Fibroblast of villous mesenchyme (primary cell): Measurements from ENCODE around the gene PDE4A. TPM values are rescaled to one million over a fixed set of nuclear protein-coding genes. Genes with fewer than 3 reads are reported as not detected.

Experiments used
- DNase-seq: peaks from one replicate; pipeline ENCODE4 v3.0.0-alpha.2; 2010; ENCODE audit warnings: low read depth
- H3K4me3 ChIP-seq: 2 replicates; pipeline ENCODE4 v1.5.1; 2011; ENCODE audit warnings: low read depth, mild to moderate bottlenecking, low read length
- CTCF ChIP-seq: IDR thresholded peaks from 2 replicates; pipeline ENCODE4 v1.5.1; 2012; ENCODE audit warnings: low read depth, mild to moderate bottlenecking, low read length; ENCODE audit not compliant: insufficient read depth
- total RNA-seq: library from RNA; depleted of rRNA; stranded (reverse); fragments of >200 nt; gene quantifications from 2 replicates; pipeline ENCODE4 v1.2.3, GENCODE V29; 2012

The PDE4A gene
- total RNA-seq, 1 donor, result 3.9 TPM

DNA sequence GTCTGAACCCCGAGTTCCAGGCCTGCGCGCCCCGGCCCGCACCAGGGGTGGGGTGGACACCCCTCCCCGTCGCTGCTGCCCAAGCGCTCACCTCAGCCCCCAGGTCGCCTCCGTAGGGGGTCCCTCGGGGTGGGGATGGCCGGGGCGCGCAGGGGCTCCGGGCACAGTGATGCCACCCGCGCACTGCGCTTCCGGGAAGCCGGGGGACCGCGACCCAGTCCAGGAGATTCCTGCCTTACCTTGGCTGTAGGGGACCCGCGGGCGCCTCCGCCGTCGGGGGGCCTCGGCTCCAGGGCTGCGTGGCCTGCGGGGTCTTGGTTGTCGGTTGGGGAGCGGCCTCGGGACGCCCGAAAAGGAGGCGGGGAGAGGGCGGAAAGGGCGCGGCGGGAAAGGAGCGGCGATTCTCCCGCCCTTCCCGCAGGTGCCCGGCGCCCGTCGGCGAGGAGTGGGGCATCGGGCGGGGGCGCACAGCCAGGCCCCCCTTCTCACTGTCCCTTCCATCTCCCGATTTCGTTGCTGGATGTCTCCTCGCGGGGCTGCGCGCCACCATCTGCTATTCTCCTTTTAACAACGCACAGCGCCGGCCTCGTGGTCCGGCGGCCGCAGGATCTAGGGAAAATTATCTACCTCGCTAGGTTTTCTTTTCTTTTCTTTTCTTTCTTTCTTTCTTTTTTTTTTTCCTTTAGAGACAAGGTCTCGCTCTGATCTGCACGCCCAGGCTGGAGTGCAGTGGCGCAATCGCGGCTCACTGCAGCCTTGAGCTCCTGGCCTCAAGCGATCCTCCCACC, 82.9 kb downstream of the PDE4A start, which contains the start of gene KEAP1:
KEAP1 (minus strand) TSS at position 355 of the 788 bp plus-strand sequence. CDS start 3,323 bp downstream, outside the sequence.
- peak; percentile 37 for DNase-seq
- no peak for TF ChIP-seq CTCF
- H3K4me3 ChIP-seq, result peak within 1 kb of the TSS; percentile 89

GRCh38 chr19:10505583-10506229, 85.4 kb downstream of the PDE4A start:
- no peak overlapping the region for H3K4me3 ChIP-seq
- peak; percentile 89 for TF ChIP-seq CTCF
- DNase-seq, result peak; percentile 74

DNA sequence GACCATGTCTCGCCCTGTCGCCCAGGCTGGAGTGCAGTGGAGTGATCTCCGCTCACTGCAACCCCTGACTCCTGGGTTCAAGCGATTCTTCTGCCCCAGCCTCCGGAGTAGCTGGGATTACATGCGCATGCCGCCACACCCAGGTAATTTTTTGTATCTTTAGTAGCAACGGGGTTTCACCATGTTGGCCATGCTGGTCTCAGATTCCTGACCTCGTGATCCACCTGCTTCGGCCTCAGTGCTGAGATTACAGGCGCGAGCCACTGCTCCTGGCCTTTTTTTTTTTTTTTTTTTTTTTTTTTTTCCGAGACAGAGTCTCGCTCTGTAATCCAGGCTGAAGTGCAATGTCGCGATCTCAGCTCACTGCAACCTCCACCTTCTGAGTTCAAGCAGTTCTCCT, 87.7 kb downstream of the PDE4A start:
- no peak for TF ChIP-seq CTCF

DNA sequence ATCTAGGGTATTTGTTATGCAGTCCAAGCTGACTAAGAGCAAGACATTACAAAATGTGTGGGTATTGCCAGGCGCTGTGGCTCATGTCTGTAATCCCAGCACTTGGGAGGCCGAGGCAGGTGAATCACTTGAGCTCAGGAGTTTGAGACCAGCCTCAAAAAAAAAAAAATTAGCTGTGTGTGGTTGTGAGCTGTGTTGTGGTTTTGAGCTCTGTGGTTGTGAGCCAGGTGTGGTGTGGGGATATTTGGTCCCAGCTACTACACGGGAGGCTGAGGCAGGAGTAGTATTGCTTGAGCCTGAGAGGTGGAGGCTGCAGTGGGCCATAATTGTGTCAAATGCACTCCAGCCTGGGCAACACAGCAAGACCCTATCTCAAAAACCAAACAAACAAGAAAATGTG, 88.4 kb downstream of the PDE4A start:
- H3K4me3 ChIP-seq, result no peak overlapping the region
- no peak for DNase-seq

More for the DNA sequence above, 87.7 kb downstream of the PDE4A start:
- no peak for DNase-seq
- H3K4me3 ChIP-seq, result no peak overlapping the region

DNA sequence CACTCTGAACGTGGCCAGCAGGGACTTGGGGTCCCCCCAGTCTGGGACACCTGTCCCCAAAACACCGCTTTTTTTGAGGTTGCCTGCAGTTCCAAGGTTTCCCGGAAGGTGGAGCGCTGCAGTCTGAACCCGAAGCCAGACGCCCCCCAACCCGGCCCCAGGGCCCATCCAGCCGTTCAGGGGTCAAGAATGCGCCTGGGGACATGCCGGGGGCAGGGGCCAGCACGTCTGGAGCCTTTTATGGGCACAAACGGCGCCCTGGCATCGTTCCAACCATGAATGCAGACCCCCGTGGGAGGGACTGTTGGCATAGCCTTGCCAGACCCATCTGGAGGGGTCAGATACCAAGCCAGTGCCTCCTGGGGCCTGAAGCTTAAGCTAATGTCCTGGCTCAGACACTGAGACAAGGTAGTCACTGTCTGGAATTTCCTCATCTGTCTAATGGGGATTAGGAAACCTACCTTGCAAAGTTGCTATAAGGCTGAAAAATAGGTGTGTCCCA, 90.0 kb downstream of the PDE4A start:
- no peak overlapping the region for H3K4me3 ChIP-seq
- peak; percentile 78 for TF ChIP-seq CTCF
- DNase-seq, result no peak

More for the DNA sequence above, 88.4 kb downstream of the PDE4A start:
- no peak for TF ChIP-seq CTCF

GRCh38 chr19:10513223-10513622, 92.9 kb downstream of the PDE4A start:
- no peak overlapping the region for H3K4me3 ChIP-seq
- no peak for DNase-seq
- no peak for TF ChIP-seq CTCF
